ENCODE results near the gene HSPB3. TPM values are rescaled to one million over a fixed set of nuclear protein-coding genes. Genes with fewer than 3 reads are reported as not detected.
"Not testable (repeated sequence)": the region's sequence is repeated elsewhere in the genome, so short reads cannot be mapped to it uniquely, and the experiment has no call there.

Gene HSPB3
- total and polyA plus RNA-seq, 12 donors, result 167 to 670 (median 350) TPM

- H3K4me1 ChIP-seq, result peaks cover 0 to 3% (median 0%) of the 10 kb centered on the region in 9 donors
- H3K36me3 ChIP-seq, result no peaks in the 10 kb centered on the region
- DNase-seq, result no peak
- H3K9me3 ChIP-seq, result no peaks in the 10 kb centered on the region
- intact Hi-C loops (cut with DNase I), result loop anchor here (5.0 to 10.0 kb wide), 7 partner anchors 51 to 169 kb away; partner anchors contain the start of gene ARL15 (in 8 of the 10)
- ATAC-seq, result no peak
- TF ChIP-seq, protein P1, sequence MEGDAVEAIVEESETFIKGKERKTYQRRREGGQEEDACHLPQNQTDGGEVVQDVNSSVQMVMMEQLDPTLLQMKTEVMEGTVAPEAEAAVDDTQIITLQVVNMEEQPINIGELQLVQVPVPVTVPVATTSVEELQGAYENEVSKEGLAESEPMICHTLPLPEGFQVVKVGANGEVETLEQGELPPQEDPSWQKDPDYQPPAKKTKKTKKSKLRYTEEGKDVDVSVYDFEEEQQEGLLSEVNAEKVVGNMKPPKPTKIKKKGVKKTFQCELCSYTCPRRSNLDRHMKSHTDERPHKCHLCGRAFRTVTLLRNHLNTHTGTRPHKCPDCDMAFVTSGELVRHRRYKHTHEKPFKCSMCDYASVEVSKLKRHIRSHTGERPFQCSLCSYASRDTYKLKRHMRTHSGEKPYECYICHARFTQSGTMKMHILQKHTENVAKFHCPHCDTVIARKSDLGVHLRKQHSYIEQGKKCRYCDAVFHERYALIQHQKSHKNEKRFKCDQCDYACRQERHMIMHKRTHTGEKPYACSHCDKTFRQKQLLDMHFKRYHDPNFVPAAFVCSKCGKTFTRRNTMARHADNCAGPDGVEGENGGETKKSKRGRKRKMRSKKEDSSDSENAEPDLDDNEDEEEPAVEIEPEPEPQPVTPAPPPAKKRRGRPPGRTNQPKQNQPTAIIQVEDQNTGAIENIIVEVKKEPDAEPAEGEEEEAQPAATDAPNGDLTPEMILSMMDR (IDR thresholded peaks at IDR 0.05), result no peak
- no peaks in the 10 kb centered on the region for H3K27me3 ChIP-seq
- no peak overlapping the region for H3K4me3 ChIP-seq
- no peak overlapping the region for H3K27ac ChIP-seq
Observed at GRCh38 chr5:54415896-54416601, 39.5 kb upstream of the HSPB3 start.

DNA sequence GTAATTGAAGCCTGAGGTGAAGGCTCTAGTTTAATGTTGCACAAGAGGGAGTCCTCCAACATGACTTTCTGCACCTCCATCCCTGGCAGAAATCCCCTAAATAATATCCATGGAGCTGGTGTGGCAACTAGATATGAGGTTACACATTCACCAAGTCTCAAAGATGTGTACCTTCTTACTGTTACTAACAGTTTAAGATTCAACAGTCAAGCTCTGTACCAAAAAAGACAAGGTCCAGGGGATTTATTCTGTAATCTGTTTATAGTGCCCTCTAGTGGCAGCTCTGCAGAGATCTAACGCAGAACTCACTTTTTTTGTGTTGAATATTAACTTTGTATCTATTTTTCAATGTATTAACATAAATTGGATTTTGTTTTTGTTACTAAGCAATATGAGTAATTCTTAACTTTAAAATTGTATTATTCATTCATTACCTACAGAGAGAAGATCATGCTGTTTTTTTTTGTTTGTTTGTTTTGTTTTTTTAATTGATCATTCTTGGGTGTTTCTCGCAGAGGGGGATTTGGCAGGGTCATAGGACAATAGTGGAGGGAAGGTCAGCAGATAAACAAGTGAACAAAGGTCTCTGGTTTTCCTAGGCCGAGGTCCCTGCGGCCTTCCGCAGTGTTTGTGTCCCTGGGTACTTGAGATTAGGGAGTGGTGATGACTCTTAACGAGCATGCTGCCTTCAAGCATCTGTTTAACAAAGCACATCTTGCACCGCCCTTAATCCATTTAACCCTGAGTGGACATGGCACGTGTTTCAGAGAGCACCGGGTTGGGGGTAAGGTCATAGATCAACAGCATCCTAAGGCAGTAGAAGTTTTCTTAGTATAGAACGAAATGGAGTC lies 35.7 kb upstream of the HSPB3 start:
- ATAC-seq (peak in 5 of 8 donors; percentile 66 to 83 (median 79)), DNase-seq (peak in 1 of 2 donors; percentile 39)
- not testable (repeated sequence) for H3K4me3 ChIP-seq, H3K27me3 ChIP-seq, H3K9me3 ChIP-seq, H3K4me1 ChIP-seq, H3K27ac ChIP-seq, H3K36me3 ChIP-seq
- WGBS, 2 donors, result 29 to 30% methylated on average over 10 of the region's 10 CpGs
- TF ChIP-seq, protein P1 (IDR thresholded peaks at IDR 0.05), result peak; percentile 71 to 92 (median 82)
- intact Hi-C loops (cut with DNase I), result loop anchor here (2.0 to 10.0 kb wide), 9 partner anchors 55 to 177 kb away; partner anchors contain the start of gene ARL15 (in 8 of the 10)

GRCh38 chr5:54420511-54420910 lies 35.0 kb upstream of the HSPB3 start:
- H3K4me1 ChIP-seq; H3K4me3 ChIP-seq; intact Hi-C loops (cut with DNase I); H3K27ac ChIP-seq; H3K36me3 ChIP-seq; DNase-seq; H3K9me3 ChIP-seq; H3K27me3 ChIP-seq; ATAC-seq: not testable (repeated sequence)
- WGBS, 2 donors, result 90 to 94% methylated on average over 14 to 20 of the region's 30 CpGs

- 53 to 58% methylated on average over 3 of the region's 3 CpGs for WGBS, 2 donors
- no peak overlapping the region for H3K27ac ChIP-seq
- ATAC-seq, result no peak
- H3K4me3 ChIP-seq, result no peak overlapping the region
- no peaks in the 10 kb centered on the region for H3K27me3 ChIP-seq
- no peaks in the 10 kb centered on the region for H3K36me3 ChIP-seq
- H3K4me1 ChIP-seq, result peaks cover 0 to 3% (median 0%) of the 10 kb centered on the region in 9 donors
- TF ChIP-seq, protein P1 (IDR thresholded peaks at IDR 0.05), result no peak
- intact Hi-C loops (cut with DNase I), result no loop called here
- DNase-seq, result no peak
- no peaks in the 10 kb centered on the region for H3K9me3 ChIP-seq
Observed at GRCh38 chr5:54421976-54422375, 33.5 kb upstream of the HSPB3 start.

Measured in heart right ventricle (tissue), 16 donors.